ENCODE measurements around the gene CFAP61.
A peak's percentile ranks its signal among the peaks of the same experiment; 100 is the strongest.
"Not testable (repeated sequence)": the region's sequence is repeated elsewhere in the genome, so short reads cannot be mapped to it uniquely, and the experiment has no call there.

The CFAP61 gene

GRCh38 chr20:20052074-20052970 is at the start of gene CFAP61, which contains the start of gene CRNKL1:
Gene CFAP61 (plus strand): TSS chr20:20052532. CDS start chr20:20056654, 4,122 bp downstream.
Gene CRNKL1 (minus strand): TSS chr20:20052466. CDS start chr20:20052342, 124 bp downstream.
- H3K4me3 ChIP-seq (ENCODE audit: low read depth, low read length), result peak within 1 kb of the TSS; percentile 98

GRCh38 chr20:20003031-20003954 is 49.0 kb upstream of the CFAP61 start:
- no peak overlapping the region for H3K4me3 ChIP-seq (ENCODE audit: low read depth, low read length)

GRCh38 chr20:20003955-20004322 is 48.4 kb upstream of the CFAP61 start:
- not testable (repeated sequence) for H3K4me3 ChIP-seq (ENCODE audit: low read depth, low read length)

GRCh38 chr20:20005342-20005741 is 47.0 kb upstream of the CFAP61 start:
- H3K4me3 ChIP-seq (ENCODE audit: low read depth, low read length), result no peak overlapping the region

GRCh38 chr20:20009784-20010253 is 42.5 kb upstream of the CFAP61 start:
- H3K4me3 ChIP-seq (ENCODE audit: low read depth, low read length), result no peak overlapping the region

GRCh38 chr20:20010639-20011500 is 41.5 kb upstream of the CFAP61 start:
- no peak overlapping the region for H3K4me3 ChIP-seq (ENCODE audit: low read depth, low read length)

GRCh38 chr20:20012541-20012940 is 39.8 kb upstream of the CFAP61 start:
- H3K4me3 ChIP-seq (ENCODE audit: low read depth, low read length), result no peak overlapping the region

- H3K4me3 ChIP-seq (ENCODE audit: low read depth, low read length), result no peak overlapping the region
Measured at GRCh38 chr20:20014659-20015058, 37.7 kb upstream of the CFAP61 start.

GRCh38 chr20:20017001-20017843 is 35.1 kb upstream of the CFAP61 start, which contains the start of gene NAA20:
Gene NAA20 (plus strand): TSS chr20:20017362. CDS start chr20:20017397, 35 bp downstream.
- peak within 1 kb of the TSS; percentile 72 for H3K4me3 ChIP-seq (ENCODE audit: low read depth, low read length)

GRCh38 chr20:20017844-20018185 is 34.5 kb upstream of the CFAP61 start:
- H3K4me3 ChIP-seq (ENCODE audit: low read depth, low read length), result peak overlapping the region; percentile 72

- peak overlapping the region; percentile 72 for H3K4me3 ChIP-seq (ENCODE audit: low read depth, low read length)
Measured at GRCh38 chr20:20018366-20018765, 34.0 kb upstream of the CFAP61 start.

GRCh38 chr20:20019123-20019522 is 33.2 kb upstream of the CFAP61 start:
- no peak overlapping the region for H3K4me3 ChIP-seq (ENCODE audit: low read depth, low read length)

- H3K4me3 ChIP-seq (ENCODE audit: low read depth, low read length), result no peak overlapping the region
Measured at GRCh38 chr20:20020908-20021307, 31.4 kb upstream of the CFAP61 start.

- no peak overlapping the region for H3K4me3 ChIP-seq (ENCODE audit: low read depth, low read length)
Measured at GRCh38 chr20:20021835-20022234, 30.5 kb upstream of the CFAP61 start.

GRCh38 chr20:20022498-20022897 is 29.8 kb upstream of the CFAP61 start:
- H3K4me3 ChIP-seq (ENCODE audit: low read depth, low read length), result no peak overlapping the region

- H3K4me3 ChIP-seq (ENCODE audit: low read depth, low read length), result no peak overlapping the region
Measured at GRCh38 chr20:20023395-20023794, 28.9 kb upstream of the CFAP61 start.

GRCh38 chr20:20024942-20025341 is 27.4 kb upstream of the CFAP61 start:
- H3K4me3 ChIP-seq (ENCODE audit: low read depth, low read length), result no peak overlapping the region

- H3K4me3 ChIP-seq (ENCODE audit: low read depth, low read length), result no peak overlapping the region
Measured at GRCh38 chr20:20027284-20027683, 25.0 kb upstream of the CFAP61 start.

- no peak overlapping the region for H3K4me3 ChIP-seq (ENCODE audit: low read depth, low read length)
Measured at GRCh38 chr20:20031790-20032189, 20.5 kb upstream of the CFAP61 start.

- H3K4me3 ChIP-seq (ENCODE audit: low read depth, low read length), result no peak overlapping the region
Measured at GRCh38 chr20:20034486-20034885, 17.8 kb upstream of the CFAP61 start.
